Measurements from ENCODE around the gene MED25. TPM values are rescaled to one million over a fixed set of nuclear protein-coding genes. Genes with fewer than 3 reads are reported as not detected.

The MED25 gene
- total RNA-seq, 1 experiment from 2014 or later = 93.0 TPM

DNA sequence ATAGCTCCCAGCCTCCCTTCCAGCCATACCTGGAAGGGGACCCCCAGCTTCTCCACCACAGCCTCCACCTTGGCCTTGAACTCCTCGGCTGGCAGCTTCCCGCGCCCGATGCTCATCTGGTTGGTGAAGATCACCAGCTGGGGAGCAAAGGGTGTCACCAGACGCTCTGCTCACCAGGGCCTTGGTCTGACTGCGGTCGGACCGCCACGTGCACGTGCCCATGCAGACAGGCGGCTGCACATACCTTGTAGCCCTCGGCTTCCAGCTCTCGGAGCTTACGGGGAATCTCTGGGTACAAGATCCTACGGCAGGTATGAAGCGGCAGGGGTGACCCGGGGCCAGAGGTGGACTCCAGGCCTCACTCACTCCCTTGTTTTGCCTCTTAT, 45.8 kb downstream of the MED25 start:
- no peaks in the 10 kb centered on the region for H3K9me3 ChIP-seq (ENCODE audit: low read depth, low read length, poor library complexity, severe bottlenecking)
- no peak for DNase-seq (ENCODE audit: low spot score)
- TF ChIP-seq, protein P1, sequence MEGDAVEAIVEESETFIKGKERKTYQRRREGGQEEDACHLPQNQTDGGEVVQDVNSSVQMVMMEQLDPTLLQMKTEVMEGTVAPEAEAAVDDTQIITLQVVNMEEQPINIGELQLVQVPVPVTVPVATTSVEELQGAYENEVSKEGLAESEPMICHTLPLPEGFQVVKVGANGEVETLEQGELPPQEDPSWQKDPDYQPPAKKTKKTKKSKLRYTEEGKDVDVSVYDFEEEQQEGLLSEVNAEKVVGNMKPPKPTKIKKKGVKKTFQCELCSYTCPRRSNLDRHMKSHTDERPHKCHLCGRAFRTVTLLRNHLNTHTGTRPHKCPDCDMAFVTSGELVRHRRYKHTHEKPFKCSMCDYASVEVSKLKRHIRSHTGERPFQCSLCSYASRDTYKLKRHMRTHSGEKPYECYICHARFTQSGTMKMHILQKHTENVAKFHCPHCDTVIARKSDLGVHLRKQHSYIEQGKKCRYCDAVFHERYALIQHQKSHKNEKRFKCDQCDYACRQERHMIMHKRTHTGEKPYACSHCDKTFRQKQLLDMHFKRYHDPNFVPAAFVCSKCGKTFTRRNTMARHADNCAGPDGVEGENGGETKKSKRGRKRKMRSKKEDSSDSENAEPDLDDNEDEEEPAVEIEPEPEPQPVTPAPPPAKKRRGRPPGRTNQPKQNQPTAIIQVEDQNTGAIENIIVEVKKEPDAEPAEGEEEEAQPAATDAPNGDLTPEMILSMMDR (conservative IDR thresholded peaks at IDR 0.05; ENCODE audit: low read depth, low read length) = no peak
- TF ChIP-seq EZH2 (IDR thresholded peaks at IDR 0.05; ENCODE audit: borderline replicate concordance, low read depth, low read length, poor library complexity, severe bottlenecking) = no peak
- BruUV-seq (replicated peaks) = no TSS peak
- ChIA-PET POLR2A (ENCODE audit: low non-redundant PET) (no interaction called here), CTCF (no interaction called here)
- peaks cover 56% of the 10 kb centered on the region for H3K36me3 ChIP-seq (ENCODE audit: insufficient read depth, low read length, poor library complexity, severe bottlenecking)
- H3K4me3 ChIP-seq (ENCODE audit: low read depth, low read length, poor library complexity, severe bottlenecking) = no peak overlapping the region
- no peak overlapping the region for H3K27ac ChIP-seq (ENCODE audit: low read depth, low read length, poor library complexity, severe bottlenecking)
- no peaks in the 10 kb centered on the region for H3K27me3 ChIP-seq (replicated peaks; ENCODE audit: insufficient read depth, low read depth, low read length, poor library complexity)
- H3K4me1 ChIP-seq (ENCODE audit: insufficient read depth, low read length, poor library complexity, severe bottlenecking) = peaks cover 30% of the 10 kb centered on the region
- intact Hi-C loops (cut with micrococcal nuclease; ENCODE audit: unreplicated experiment) = no loop called here

DNA sequence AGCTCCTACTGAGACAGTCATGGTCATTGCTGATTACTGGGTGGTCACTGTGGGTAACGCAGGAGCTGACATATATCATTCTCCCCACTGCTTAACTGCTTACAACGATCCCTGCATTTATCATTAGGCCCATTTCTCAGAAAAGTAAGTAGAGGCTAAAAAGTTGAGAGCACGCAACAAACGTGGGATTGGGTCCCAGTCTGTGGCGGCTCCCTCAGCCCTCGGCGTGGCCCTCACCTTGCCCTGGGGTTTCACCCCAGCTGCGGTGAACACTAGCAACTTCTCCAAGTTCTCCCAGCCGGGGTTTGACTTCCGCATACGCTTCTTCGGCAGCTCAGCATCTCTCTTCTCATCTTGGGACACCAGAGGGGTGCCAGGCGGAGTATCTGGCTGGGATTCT, 46.8 kb downstream of the MED25 start:
- ChIA-PET POLR2A (ENCODE audit: low non-redundant PET) (interaction anchor here (0.7 kb wide), 3 partner anchors 11 to 369 kb away, joined by 3 to 17 read pairs (median 13); no protein-coding TSS in a partner anchor), CTCF (interaction anchor here (0.7 kb wide), 1 partner anchor 11 kb away, joined by 10 read pairs; no protein-coding TSS in a partner anchor)
- Histone ChIP-seq H3K27me3 (replicated peaks; ENCODE audit: insufficient read depth, low read depth, low read length, poor library complexity) (no peaks in the 10 kb centered on the region), H3K4me1 (ENCODE audit: insufficient read depth, low read length, poor library complexity, severe bottlenecking) (peaks cover 31% of the 10 kb centered on the region), H3K36me3 (ENCODE audit: insufficient read depth, low read length, poor library complexity, severe bottlenecking) (peaks cover 47% of the 10 kb centered on the region), H3K4me3 (ENCODE audit: low read depth, low read length, poor library complexity, severe bottlenecking) (no peak overlapping the region), H3K9me3 (ENCODE audit: low read depth, low read length, poor library complexity, severe bottlenecking) (no peaks in the 10 kb centered on the region), H3K27ac (ENCODE audit: low read depth, low read length, poor library complexity, severe bottlenecking) (no peak overlapping the region)
- TF ChIP-seq EZH2 (IDR thresholded peaks at IDR 0.05; ENCODE audit: borderline replicate concordance, low read depth, low read length, poor library complexity, severe bottlenecking) = no peak
- TF ChIP-seq, protein P1 (conservative IDR thresholded peaks at IDR 0.05; ENCODE audit: low read depth, low read length) = no peak
- BruUV-seq (replicated peaks) = no TSS peak
- intact Hi-C loops (cut with micrococcal nuclease; ENCODE audit: unreplicated experiment) = loop anchor here (5.0 kb wide), 1 partner anchor 98 kb away; the partner anchor contains the start of gene AP2A1
- no peak for DNase-seq (ENCODE audit: low spot score)

DNA sequence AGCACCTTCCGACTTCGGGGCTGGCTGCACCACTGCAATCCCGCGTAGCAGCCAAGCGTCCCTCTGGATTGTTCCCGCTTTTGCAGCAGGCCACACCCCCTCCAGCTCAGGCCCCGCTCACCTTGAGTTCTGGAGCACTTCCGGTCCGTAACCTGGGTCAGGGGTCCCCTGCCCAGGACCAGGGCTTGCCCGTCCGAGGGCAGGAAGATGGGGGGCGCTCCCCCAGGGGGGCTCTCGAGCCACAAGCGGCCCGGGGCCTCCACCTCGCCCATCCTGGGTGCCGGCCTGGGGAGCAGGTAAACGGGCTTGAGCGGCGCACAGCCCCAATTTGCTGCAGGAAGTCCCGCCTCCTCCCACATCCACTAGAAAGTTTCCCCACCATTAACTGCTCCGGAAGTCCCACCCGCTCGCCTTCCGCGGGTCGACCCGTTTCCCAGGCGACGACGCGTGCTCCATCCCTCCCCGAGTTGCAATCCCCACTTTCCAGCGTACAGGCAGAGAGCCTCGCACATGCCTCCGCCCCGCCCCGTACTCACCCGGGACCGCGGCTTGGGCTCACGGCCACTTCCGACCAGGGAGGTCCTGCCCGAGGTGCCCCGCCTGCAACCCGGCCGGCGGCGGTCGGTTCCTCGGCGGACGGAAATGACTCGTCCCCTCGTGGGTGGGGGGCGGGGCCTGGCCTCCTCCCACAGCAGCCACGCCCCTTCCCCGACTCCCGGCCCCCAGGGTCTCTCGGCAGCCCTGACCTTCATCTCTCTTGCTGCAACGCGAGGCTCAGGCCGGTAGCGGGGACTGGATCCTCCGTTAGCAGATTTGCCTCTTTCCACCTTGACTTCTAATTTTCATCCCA, 49.1 kb downstream of the MED25 start, which contains the start of gene PNKP:
Gene PNKP (minus strand): TSS at position 644 of the 850 bp plus-strand sequence. CDS start 372 bp downstream, at position 272.
- peaks cover 33% of the 10 kb centered on the region for H3K4me1 ChIP-seq (ENCODE audit: insufficient read depth, low read length, poor library complexity, severe bottlenecking)
- no peaks in the 10 kb centered on the region for H3K27me3 ChIP-seq (replicated peaks; ENCODE audit: insufficient read depth, low read depth, low read length, poor library complexity)
- H3K36me3 ChIP-seq (ENCODE audit: insufficient read depth, low read length, poor library complexity, severe bottlenecking) = peaks cover 33% of the 10 kb centered on the region
- no TSS peak for BruUV-seq (replicated peaks)
- DNase-seq (ENCODE audit: low spot score) = peak; percentile 96
- TF ChIP-seq EZH2 (IDR thresholded peaks at IDR 0.05; ENCODE audit: borderline replicate concordance, low read depth, low read length, poor library complexity, severe bottlenecking) = no peak
- TF ChIP-seq, protein P1 (conservative IDR thresholded peaks at IDR 0.05; ENCODE audit: low read depth, low read length) = no peak
- peak within 1 kb of the TSS; percentile 90 for H3K27ac ChIP-seq (ENCODE audit: low read depth, low read length, poor library complexity, severe bottlenecking)
- intact Hi-C loops (cut with micrococcal nuclease; ENCODE audit: unreplicated experiment) = loop anchor here (5.0 kb wide), 1 partner anchor 100 kb away; the partner anchor contains the start of gene AP2A1
- POLR2A ChIA-PET (ENCODE audit: low non-redundant PET) = interaction anchor here (0.6 kb wide), 2 partner anchors 269 to 674 kb away, joined by 5 read pairs; no protein-coding TSS in a partner anchor
- CTCF ChIA-PET = interaction anchor here (0.8 kb wide), 2 partner anchors 13 to 15 kb away, joined by 3 read pairs; no protein-coding TSS in a partner anchor
- peak within 1 kb of the TSS; percentile 92 for H3K4me3 ChIP-seq (ENCODE audit: low read depth, low read length, poor library complexity, severe bottlenecking)
- H3K9me3 ChIP-seq (ENCODE audit: low read depth, low read length, poor library complexity, severe bottlenecking) = no peaks in the 10 kb centered on the region
